KBM-7 (cell line): ENCODE data around the gene CCDC73.

Experiments used
- DNase-seq: peaks from one replicate; pipeline ENCODE4 v3.0.0-alpha.2; 2015
- in situ Hi-C: fragments of 300-500 bp; cut with MboI; formaldehyde crosslinking; loops from 2 replicates; pipeline ENCODE4 v1.14.3; 2020; ENCODE audit warnings: low sequenced_read_pairs, low pct_unique_long_range_greater_than_20kb, mixed read lengths

CCDC73 gene

DNA sequence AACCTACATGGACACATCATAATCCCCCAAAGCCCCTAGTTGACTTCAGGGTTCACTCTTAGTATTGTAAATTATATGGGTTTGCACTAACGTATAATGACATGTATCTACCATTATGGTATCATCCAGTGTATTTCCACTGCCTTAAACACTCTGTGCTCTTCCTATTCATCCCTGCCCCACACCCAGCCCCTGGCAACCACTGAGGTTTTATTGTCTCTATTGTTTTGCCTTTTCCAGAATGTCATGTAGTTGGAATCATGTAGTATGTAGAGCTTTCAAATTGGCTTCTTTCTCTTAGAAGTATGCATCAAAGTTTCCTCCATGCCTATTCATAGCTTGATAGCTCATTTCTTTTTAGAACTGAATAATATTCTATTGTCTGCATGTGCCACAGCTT, 227.3 kb downstream of the CCDC73 start:
- in situ Hi-C loops, result no loop called here
- DNase-seq, result no peak

DNA sequence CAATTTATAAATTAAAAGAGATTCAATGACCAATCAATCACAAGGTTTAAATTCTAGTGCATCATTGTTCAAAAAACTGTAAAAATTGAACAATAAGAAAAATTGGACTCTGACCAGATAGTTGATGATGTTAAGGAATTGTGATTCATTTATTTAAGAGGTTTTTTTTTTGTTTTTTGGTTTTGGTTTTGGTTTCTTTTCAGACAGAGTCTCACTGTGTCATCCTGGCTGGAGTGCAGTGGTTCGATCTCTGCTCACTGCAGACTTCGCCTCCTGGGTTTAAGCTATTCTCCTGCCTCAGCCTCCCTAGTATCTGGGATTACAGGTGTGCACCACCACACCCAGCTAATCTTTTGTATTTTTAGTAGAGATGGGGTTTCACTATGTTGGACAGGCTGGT, 227.9 kb downstream of the CCDC73 start:
- in situ Hi-C loops, result no loop called here
- DNase-seq, result no peak

DNA sequence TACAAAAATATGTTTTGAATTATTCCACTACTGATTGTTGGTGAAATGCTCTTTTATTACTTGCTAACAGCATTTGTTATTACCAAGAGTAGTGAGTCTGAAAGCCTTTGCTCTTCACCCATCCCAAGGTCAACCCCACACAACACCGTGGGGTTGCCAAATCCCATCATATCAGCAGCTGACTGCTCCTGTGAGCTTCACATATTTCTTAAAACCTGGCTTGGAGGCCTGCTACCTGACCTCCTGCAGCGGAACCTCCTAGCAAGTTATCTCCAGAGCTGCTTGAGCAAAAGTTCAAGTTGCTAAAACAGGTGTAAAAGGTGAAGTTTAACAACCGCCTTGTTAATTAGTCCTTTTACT, 230.9 kb downstream of the CCDC73 start:
- in situ Hi-C loops, result no loop called here
- DNase-seq, result no peak

DNA sequence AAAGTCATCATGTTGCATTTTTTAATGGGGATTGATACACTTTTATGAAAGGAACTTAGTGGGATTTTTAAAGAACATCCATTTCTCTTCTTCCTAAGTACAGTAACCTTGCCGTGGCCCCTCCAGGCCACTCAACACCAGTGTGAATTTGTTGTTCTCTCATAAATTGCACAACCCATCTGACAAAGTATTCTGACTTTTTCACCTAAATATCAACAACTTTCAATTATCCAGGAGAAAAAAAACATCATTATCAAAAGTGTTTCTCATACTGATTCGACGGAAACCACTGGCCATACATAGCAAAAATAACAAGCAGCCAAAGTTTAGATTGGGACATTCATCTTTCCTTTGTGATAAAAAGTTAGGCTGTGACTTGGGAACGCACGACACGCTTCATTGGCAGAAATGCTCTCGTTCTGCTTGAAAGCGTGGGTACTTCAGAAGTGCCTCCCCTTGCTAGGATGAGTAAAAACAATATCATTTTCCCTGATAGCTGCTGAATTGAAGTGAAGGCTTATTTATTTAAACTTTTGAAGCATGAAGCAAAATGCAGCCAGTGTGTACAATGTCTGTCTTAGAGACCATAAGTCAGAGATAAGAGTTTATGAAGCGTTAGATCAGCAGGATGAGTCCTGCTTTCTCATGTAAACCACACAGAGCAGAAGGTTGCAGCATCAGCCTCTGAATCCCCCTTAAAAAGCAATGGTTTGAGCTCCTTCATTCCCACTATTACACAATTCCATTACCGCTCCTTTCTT, 231.4 kb downstream of the CCDC73 start:
- DNase-seq, result no peak
- in situ Hi-C loops, result no loop called here

DNA sequence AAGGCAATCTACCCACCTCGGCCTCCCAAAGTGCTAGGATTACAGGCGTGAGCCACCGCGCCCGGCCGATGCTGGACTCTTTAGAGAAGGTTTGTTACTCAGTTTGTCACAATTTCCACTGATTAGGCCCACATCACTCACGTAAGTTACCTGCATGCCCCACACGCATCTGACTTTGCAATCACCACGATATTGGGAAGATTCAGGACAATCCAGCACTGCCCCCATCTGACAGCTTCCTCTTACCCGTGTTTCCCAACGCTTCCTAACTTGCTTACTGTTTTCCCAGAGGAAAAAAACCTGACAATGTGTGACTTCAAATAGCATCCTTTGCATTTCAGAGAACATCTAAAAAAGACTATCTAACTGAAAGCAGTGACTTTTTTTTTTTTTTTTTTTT, 232.6 kb downstream of the CCDC73 start:
- in situ Hi-C loops, result no loop called here

DNA sequence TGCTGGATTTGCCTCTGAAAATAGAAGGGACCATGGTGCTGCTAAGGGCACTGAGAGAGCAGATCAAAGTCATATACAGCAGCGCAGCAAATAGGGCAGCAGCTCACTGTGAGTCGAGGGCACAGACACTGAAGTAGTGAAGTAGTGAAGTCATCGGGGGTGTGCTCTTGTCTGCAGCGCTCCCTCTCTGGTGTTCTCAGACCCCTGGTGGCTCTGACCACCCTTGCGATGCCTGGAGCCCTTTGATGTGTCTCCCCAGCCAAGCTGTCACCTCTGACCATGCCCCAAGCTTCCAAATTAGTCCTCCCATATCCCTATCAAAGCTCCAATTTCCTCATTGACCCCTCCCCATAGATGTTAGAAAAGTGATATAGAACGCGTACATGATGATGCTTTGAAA, 238.6 kb downstream of the CCDC73 start:
- DNase-seq, result no peak
- in situ Hi-C loops, result no loop called here

More for the DNA sequence above, 232.6 kb downstream of the CCDC73 start:
- DNase-seq, result no peak

DNA sequence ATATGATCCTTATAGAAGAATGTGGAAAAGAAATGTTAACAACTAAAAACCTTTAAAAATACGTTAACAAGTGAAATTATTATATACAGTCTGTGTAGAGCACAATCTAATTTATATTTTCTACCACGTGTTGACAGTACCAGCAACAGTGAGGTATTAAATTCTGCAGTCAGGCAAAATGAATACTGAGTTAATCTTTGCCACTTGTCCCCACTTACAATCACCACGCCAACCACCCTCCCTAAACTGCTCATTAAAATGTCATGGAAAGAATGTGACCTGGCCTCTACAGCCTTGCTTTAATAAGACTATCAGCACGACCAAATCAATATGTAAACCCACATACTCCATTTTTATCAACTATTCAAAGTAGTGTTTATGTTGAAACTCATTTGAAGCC, 239.4 kb downstream of the CCDC73 start:
- DNase-seq, result no peak
- in situ Hi-C loops, result no loop called here
